Astrocyte (in vitro differentiated cells and primary cell): ENCODE data around the gene TRAPPC10. TPM values are rescaled to one million over a fixed set of nuclear protein-coding genes. Genes with fewer than 3 reads are reported as not detected.

Experiments used
- DNase-seq: peaks from one replicate; pipeline ENCODE4 v3.0.0-alpha.2; 2010; ENCODE audit warnings: low read depth
- FAIRE-seq: peaks from 2 replicates; lab custom pipeline; 2011; peaks lifted over from hg19 to GRCh38; lab: Jason Lieb, UNC
- H2AFZ ChIP-seq: 2 replicates; pipeline ENCODE4 v1.6.0; 2012; ENCODE audit warnings: low read depth, low read length, inconsistent platforms
- H3K27ac ChIP-seq: 2 replicates; pipeline ENCODE4 v1.5.1; 2011; ENCODE audit warnings: low read depth, low read length, inconsistent platforms
- H3K27me3 ChIP-seq: 2 replicates; pipeline ENCODE4 v1.6.0; 2011; ENCODE audit warnings: low read length, inconsistent platforms; ENCODE audit not compliant: insufficient read depth
- H3K36me3 ChIP-seq: 2 replicates; pipeline ENCODE4 v1.5.1; 2011; ENCODE audit warnings: low read length, inconsistent platforms; ENCODE audit not compliant: insufficient read depth
- H3K4me1 ChIP-seq: 2 replicates; pipeline ENCODE4 v1.5.1; 2011; ENCODE audit warnings: low read length, inconsistent platforms; ENCODE audit not compliant: insufficient read depth
- H3K4me2 ChIP-seq: 2 replicates; pipeline ENCODE4 v1.6.0; 2012; ENCODE audit warnings: low read length, inconsistent platforms
- H3K4me3 ChIP-seq: 2 replicates; pipeline ENCODE4 v1.5.1; 2011; ENCODE audit warnings: low read depth, mild to moderate bottlenecking, low read length, inconsistent platforms; ENCODE audit not compliant: insufficient read depth
- H3K79me2 ChIP-seq: 2 replicates; pipeline ENCODE4 v1.6.0; 2012; ENCODE audit warnings: mild to moderate bottlenecking, low read length, inconsistent platforms; ENCODE audit not compliant: insufficient read depth
- H3K9ac ChIP-seq: 2 replicates; pipeline ENCODE4 v1.6.0; 2012; ENCODE audit warnings: mild to moderate bottlenecking, low read length, inconsistent platforms
- H3K9me3 ChIP-seq: 2 replicates; pipeline ENCODE4 v1.5.1; 2012; ENCODE audit warnings: low read depth, mild to moderate bottlenecking, low read length, inconsistent platforms; ENCODE audit not compliant: insufficient read depth
- H4K20me1 ChIP-seq: 2 replicates; pipeline ENCODE4 v1.6.0; 2012; ENCODE audit warnings: low read length, inconsistent platforms; ENCODE audit not compliant: insufficient read depth
- H3K27ac Mint-ChIP-seq: one replicate; pipeline ENCODE4 v1.8.0; 2021; ENCODE audit warnings: mild to moderate bottlenecking, mixed read lengths; ENCODE audit not compliant: unreplicated experiment
- H3K27me3 Mint-ChIP-seq: one replicate; pipeline ENCODE4 v1.8.0; 2021; ENCODE audit warnings: low read depth, mixed read lengths; ENCODE audit not compliant: unreplicated experiment
- H3K36me3 Mint-ChIP-seq: one replicate; pipeline ENCODE4 v1.8.0; 2021; ENCODE audit warnings: low read depth, mixed read lengths; ENCODE audit not compliant: unreplicated experiment
- H3K4me1 Mint-ChIP-seq: one replicate; pipeline ENCODE4 v1.8.0; 2021; ENCODE audit warnings: low read depth, mixed read lengths; ENCODE audit not compliant: unreplicated experiment
- H3K4me3 Mint-ChIP-seq: one replicate; pipeline ENCODE4 v1.8.0; 2021; ENCODE audit warnings: mild to moderate bottlenecking, moderate library complexity, mixed read lengths; ENCODE audit not compliant: unreplicated experiment
- H3K9me3 Mint-ChIP-seq: one replicate; pipeline ENCODE4 v1.8.0; 2021; ENCODE audit warnings: mild to moderate bottlenecking, mixed read lengths; ENCODE audit not compliant: unreplicated experiment
- EZH2 ChIP-seq: IDR thresholded peaks from 2 replicates; pipeline ENCODE4 v1.6.1; 2012; ENCODE audit warnings: mild to moderate bottlenecking, low read length, inconsistent platforms; ENCODE audit not compliant: insufficient read depth
- total RNA-seq: library from RNA; stranded (reverse); gene quantifications from 2 replicates; pipeline ENCODE4 v1.2.1, GENCODE V29; 2021
- TF ChIP-seq, protein P1 (sequence below): IDR thresholded peaks from 2 replicates; pipeline ENCODE4 v1.5.1; 2011; ENCODE audit warnings: low read depth, mild to moderate bottlenecking, inconsistent platforms, low read length, moderate library complexity; ENCODE audit not compliant: insufficient read depth

Gene TRAPPC10
- total RNA-seq, 1 donor from 2014 or later, result 45.7 TPM

DNA sequence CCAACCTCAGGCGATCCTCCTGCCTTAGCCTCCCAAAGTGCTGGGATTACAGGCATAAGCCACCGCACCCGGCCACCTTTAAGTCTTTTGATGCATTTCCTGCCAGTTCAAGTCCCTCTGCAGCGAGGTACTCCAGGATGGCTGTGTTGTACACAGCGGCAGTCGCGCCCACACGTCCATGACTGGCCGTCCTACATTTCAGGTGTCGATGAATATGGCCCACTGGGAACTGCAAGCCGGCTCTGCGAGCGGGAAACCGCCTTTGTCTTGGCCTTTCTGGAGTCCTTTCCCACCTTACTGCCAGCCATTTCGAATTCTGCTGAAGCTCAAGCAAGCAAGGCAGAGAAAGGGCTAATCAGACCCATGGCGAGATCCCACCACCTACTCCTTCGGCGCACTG is 34.6 kb downstream of the TRAPPC10 start:
- Mint-ChIP-seq H3K27ac (no peak overlapping the region), H3K4me1 (peaks cover 5% of the 10 kb centered on the region), H3K9me3 (no peaks in the 10 kb centered on the region), H3K27me3 (no peaks in the 10 kb centered on the region), H3K36me3 (peaks cover 5% of the 10 kb centered on the region), H3K4me3 (no peak overlapping the region)
- no peak for DNase-seq
- FAIRE-seq, result no peak
- no peak overlapping the region for H2AFZ ChIP-seq
- no peak for TF ChIP-seq EZH2
- TF ChIP-seq, protein P1, sequence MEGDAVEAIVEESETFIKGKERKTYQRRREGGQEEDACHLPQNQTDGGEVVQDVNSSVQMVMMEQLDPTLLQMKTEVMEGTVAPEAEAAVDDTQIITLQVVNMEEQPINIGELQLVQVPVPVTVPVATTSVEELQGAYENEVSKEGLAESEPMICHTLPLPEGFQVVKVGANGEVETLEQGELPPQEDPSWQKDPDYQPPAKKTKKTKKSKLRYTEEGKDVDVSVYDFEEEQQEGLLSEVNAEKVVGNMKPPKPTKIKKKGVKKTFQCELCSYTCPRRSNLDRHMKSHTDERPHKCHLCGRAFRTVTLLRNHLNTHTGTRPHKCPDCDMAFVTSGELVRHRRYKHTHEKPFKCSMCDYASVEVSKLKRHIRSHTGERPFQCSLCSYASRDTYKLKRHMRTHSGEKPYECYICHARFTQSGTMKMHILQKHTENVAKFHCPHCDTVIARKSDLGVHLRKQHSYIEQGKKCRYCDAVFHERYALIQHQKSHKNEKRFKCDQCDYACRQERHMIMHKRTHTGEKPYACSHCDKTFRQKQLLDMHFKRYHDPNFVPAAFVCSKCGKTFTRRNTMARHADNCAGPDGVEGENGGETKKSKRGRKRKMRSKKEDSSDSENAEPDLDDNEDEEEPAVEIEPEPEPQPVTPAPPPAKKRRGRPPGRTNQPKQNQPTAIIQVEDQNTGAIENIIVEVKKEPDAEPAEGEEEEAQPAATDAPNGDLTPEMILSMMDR, result no peak
- peaks cover 65% of the 10 kb centered on the region for H4K20me1 ChIP-seq
- H3K4me3 ChIP-seq, result no peak overlapping the region
- no peaks in the 10 kb centered on the region for H3K27me3 ChIP-seq
- H3K27ac ChIP-seq, result no peak overlapping the region
- no peak overlapping the region for H3K9ac ChIP-seq
- no peaks in the 10 kb centered on the region for H3K9me3 ChIP-seq
- H3K79me2 ChIP-seq, result peaks cover 86% of the 10 kb centered on the region
- H3K4me2 ChIP-seq, result no peak overlapping the region
- no peaks in the 10 kb centered on the region for H3K36me3 ChIP-seq
- peaks cover 4% of the 10 kb centered on the region for H3K4me1 ChIP-seq

DNA sequence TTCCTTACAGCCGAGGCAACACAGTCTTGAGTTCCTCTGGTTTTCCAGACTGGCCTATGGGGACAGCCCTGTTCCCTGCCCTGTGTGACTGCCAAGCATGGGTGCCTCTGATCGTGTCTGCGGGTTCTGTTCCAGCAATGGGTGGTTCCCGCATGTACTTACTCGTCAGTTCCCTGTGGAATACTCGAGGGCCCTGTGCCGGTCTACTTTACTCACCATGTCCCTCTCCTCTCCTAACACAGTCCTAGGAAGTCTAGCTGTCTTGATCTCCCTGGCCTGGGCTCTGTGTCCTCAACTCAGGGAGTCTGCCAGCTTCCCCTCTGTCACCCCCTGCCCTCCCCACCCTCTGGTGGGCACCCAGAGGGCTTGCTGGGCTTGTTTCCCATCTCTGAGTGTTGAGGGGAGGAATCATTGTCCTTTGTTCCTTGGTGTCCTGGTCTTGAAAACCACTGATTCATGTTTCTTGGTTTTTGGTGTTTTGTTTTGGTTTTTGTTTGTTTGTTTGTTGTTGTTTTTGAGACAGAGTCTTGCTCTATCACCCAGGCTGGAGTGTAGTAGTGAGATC is 36.0 kb downstream of the TRAPPC10 start:
- TF ChIP-seq, protein P1, result no peak
- TF ChIP-seq EZH2, result no peak
- peaks cover 8% of the 10 kb centered on the region for H3K4me1 ChIP-seq
- DNase-seq (no peak), FAIRE-seq (no peak)
- peaks cover 7% of the 10 kb centered on the region for H3K36me3 Mint-ChIP-seq
- no peaks in the 10 kb centered on the region for H3K9me3 ChIP-seq
- H3K27ac ChIP-seq, result no peak overlapping the region
- H3K27me3 ChIP-seq, result no peaks in the 10 kb centered on the region
- no peaks in the 10 kb centered on the region for H3K27me3 Mint-ChIP-seq
- H3K4me1 Mint-ChIP-seq, result peaks cover 8% of the 10 kb centered on the region
- no peak overlapping the region for H2AFZ ChIP-seq
- H3K79me2 ChIP-seq, result peaks cover 85% of the 10 kb centered on the region
- H3K27ac Mint-ChIP-seq, result no peak overlapping the region
- no peak overlapping the region for H3K4me2 ChIP-seq
- H3K4me3 Mint-ChIP-seq, result no peak overlapping the region
- H4K20me1 ChIP-seq, result peaks cover 73% of the 10 kb centered on the region
- H3K9ac ChIP-seq, result no peak overlapping the region
- no peaks in the 10 kb centered on the region for H3K9me3 Mint-ChIP-seq
- no peaks in the 10 kb centered on the region for H3K36me3 ChIP-seq
- no peak overlapping the region for H3K4me3 ChIP-seq

DNA sequence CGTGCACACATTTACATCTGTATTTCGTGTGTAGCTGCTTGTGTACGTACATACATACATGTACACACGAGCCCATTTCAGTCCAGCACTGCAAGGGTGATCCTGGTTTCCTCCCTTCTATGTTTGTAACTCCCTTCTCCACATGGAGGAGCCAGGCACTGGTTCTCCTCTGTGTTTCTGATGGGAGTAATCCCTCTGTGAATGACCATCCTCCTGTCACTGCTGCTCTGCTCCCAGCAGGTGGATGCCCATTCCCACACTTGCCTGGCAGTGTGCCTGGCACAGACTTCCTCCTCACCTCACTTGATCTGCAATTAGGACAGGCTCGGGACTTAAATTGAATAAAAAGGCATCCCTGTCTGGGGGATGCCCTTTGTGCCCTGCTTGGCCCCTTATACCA is 37.1 kb downstream of the TRAPPC10 start:
- TF ChIP-seq EZH2, result no peak
- TF ChIP-seq, protein P1, result no peak
- peaks cover 84% of the 10 kb centered on the region for H3K79me2 ChIP-seq
- no peak overlapping the region for H3K9ac ChIP-seq
- peaks cover 11% of the 10 kb centered on the region for H3K4me1 Mint-ChIP-seq
- no peak for DNase-seq
- H3K4me3 ChIP-seq, result no peak overlapping the region
- H3K9me3 Mint-ChIP-seq, result no peaks in the 10 kb centered on the region
- no peaks in the 10 kb centered on the region for H3K27me3 ChIP-seq
- H3K4me1 ChIP-seq, result peaks cover 8% of the 10 kb centered on the region
- no peak overlapping the region for H3K27ac ChIP-seq
- H2AFZ ChIP-seq, result no peak overlapping the region
- no peaks in the 10 kb centered on the region for H3K27me3 Mint-ChIP-seq
- H3K36me3 ChIP-seq, result peaks cover 2% of the 10 kb centered on the region
- H3K4me2 ChIP-seq, result no peak overlapping the region
- no peak for FAIRE-seq
- H4K20me1 ChIP-seq, result peaks cover 66% of the 10 kb centered on the region
- no peak overlapping the region for H3K27ac Mint-ChIP-seq
- H3K9me3 ChIP-seq, result no peaks in the 10 kb centered on the region
- H3K36me3 Mint-ChIP-seq, result peaks cover 12% of the 10 kb centered on the region
- H3K4me3 Mint-ChIP-seq, result no peak overlapping the region
